Stimulated activated CD8-positive, alpha-beta memory T cell treated with anti-CD3 and anti-CD28 coated beads, Interleukin-15, amount 100 ng/mL, for 1 hour (primary cell): ENCODE data around the gene MRC2.

Experiments
- DNase-seq: peaks from one replicate; pipeline ENCODE4 v3.0.0-alpha.2; 2020; ENCODE audit warnings: low read depth

MRC2 gene

DNA sequence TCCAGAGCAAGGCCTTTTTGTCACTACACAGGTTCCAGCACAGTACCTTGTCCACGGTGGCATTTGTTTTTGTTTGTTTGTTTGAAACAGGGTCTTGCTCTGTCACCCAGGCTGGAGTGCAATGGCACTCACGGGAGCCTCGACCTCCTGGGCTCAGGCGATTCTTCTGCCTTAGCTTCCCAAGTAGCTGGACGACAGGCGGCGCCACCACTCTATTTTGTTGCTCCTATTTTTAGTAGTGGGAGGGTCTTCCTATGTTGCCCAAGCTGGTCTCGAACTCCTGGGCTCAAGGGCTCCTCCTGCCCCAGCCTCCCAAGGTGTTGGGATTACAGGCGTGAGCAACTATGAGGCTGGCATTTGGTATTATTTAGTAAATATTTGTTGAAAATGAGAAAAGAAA, 10.3 kb downstream of the MRC2 start:
- DNase-seq = no peak

DNA sequence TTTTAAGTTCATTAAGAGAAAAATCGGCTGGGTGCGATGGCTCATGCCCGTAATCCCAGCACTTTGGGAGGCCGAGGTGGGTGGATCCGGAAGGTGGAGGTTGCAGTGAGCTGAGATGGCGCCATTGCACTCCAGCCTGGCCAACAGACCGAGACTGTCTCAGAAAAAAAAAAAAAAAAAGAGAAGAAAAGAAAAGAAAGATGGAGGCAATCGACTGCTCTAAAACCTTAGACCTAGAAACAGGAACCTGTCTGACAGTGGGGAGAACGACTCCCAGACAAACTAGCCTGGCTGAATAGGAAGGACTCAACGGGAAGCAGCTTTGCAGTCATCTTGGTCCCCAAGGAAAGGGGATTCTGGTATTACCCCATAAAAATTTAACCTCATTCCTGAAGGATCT, 13.7 kb downstream of the MRC2 start:
- no peak for DNase-seq

DNA sequence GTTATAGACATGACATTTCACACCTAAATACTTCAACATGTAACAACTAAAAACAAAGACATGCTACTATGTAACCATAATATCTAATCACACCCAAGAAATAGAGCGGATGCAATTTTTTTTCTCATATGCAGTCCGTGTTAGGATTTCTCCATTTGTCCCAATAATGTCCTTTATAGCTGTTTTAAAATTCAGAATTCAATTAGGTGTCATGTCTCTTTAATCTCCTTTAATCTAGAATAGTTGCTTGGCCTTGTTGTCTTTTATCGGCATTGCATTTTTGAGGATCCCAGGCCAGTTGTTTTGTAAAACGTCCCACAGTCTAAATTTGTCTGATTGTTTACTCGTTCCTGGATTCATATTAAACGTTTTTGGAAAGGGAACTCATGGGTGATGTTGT, 14.5 kb downstream of the MRC2 start:
- DNase-seq = no peak

DNA sequence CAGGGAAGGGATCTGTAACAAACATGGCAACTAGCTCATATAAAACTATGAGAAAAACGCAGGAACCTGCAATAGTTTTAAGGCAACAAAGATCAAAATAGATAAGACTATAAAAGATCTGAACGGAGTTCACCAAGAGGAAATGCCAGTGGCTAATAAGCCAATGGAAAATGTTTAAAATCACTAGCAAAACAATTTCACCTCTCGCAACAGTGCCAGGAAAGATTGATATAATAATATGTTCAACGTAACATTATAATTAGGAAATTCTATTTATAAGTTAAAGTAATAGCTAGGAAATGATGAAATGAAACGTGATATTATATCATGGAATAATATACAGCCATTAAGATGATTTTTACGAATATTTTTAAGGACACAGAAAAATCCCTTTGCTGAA, 16.0 kb downstream of the MRC2 start:
- DNase-seq = no peak

DNA sequence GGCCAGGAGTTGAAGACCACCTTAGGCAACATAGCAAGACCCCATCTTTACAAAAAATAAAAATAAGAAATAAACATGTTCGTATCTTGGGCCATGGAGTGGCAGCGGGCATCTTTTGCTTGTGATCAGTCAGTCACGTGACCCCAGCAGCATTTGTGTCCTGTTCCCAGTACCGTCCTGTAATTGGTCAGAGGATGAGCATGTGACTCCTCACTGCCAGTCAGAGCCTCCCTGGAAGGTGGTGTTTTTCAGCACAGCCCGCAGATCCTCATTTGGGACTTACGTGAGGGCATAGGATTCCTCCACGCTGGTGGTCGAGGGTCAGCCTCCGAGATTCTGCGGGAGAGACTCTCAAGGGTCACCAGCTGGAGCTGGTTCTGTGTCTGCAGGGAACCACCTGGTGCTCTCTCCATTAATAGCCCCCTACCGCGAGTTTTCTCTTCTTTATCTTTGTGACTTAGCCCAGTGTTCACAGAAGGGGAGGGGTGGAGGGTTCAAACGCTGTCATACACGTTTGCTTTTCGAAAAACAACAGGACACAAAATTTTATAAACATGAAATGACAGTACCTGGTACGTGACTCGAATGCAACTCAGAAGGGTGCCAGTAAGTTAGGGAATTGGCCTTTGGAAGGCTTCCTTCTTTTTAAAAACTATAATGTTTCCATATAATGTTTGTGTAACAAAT, 17.2 kb downstream of the MRC2 start:
- no peak for DNase-seq

DNA sequence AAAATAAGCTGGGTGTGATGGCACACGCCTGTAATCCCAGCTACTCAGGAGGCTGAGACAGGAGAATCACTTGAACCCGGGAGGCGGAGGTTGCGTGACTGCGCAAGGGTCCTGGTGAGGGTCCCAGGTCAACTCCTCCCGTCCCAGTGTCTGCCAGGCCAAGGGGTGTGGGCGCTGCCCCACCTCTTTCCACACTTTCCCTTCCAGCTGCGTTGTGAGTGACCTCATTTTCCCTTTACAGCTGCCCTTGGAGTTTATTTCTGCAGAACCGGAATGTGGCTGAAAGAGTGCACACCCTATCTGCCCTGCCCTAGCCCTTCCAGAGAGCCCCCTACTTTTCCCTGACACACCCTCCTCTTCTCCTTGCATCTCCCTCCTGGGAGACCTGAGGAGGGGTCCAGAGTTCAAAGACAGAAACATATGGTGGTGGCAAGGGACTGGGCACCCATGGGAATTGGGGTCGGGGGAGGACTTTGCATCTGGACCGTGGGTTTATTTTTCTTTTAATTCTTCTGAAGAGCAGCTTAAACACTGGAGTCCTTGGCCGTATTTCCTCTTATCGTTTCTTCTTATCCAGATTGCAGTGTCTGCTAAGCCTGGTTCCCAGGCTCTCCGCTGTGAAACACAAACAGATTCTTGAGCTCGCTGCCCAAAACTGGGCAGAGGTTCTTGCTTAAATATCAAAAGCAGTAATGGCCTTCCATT, 20.9 kb downstream of the MRC2 start:
- DNase-seq = no peak

DNA sequence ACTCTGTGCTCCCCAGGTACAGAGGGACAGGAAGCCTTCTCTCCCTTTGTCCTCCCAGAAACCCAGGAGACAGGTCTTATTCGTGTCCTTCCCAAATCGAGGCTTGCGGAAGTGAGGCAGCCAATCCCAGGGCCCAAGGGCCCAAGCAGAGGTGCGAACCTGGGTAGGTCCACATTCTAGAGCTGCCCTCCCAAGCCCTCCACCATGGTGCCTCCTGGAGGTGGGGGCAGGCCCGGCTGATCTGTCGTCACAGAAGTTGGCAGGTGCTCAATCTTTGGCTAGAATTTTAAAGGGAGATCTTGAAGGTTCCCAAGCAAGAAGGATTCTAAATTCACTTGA, 21.5 kb downstream of the MRC2 start:
- no peak for DNase-seq

DNA sequence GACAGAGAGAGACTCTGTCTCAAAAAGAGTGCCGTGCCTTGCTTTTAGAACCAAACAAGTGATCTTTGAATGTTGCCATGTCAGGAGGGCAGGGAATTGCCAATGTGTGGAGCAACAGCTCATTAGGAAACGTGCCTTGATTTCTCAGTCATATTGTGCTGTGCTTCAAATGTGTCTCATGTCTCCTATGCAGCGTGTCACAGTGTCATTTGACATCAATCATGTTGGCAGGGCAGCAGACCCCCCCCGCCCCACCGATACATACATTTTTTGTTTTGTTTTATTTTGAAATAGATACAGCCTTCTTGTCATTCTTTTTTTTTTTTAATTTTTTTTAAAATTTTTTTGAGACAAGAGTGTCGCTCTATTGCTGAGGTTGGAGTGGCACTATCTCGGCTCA, 22.1 kb downstream of the MRC2 start:
- no peak for DNase-seq

DNA sequence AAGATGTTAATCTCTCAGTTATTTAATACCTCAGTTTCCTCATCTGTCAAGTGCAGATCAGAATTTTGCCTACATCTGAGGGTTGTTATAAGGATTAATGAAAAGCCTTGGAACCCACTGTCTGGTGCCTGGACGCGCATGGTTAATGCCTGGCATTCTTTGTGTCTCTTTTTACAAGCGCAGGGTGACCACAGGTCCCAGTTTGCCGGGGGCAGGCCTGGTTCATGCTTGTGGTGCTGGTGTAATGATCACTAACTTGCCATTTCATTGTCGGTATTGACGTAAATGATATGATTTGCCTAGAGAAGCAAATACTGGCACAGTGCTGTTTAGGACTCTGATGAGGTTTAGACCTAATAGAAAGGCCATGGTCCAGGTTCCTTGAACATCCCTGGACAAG, 23.1 kb downstream of the MRC2 start:
- no peak for DNase-seq

DNA sequence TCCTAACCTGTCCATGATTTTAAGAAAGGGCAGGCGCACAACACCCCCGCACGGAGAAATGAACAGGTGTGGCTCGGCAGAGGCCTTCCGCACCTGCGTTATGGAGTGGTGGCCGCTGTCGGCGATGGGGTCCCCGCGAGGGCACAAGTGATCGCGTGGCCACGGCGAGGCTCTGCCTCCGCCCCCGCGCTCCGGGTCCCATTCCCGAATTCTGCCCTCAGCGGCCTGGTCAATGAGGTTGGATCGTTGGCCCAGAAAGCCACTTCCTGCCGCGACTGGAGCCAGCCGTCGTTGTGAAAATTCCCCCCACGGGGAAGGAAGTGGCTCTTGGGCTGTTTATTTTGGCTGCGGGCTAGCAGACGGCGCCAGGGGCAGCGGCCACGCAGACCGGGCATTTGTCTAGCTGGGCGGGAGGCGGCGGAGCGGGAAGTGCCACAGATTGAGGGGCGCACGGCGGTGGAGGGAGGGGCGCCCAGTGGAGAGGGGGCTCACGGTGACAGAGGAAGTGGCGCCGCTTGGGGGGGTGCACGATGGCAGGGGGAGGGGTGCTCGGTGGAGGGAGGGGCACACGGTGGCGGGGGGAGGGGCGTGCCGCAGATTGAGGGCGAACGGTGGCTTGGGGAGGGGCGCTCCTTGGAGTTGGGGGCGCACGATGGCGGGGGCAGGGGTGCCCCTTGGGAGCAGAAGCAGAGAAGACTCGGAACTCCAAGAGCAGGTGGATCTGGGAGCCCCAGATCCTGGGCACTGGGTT, 25.0 kb downstream of the MRC2 start:
- no peak for DNase-seq

DNA sequence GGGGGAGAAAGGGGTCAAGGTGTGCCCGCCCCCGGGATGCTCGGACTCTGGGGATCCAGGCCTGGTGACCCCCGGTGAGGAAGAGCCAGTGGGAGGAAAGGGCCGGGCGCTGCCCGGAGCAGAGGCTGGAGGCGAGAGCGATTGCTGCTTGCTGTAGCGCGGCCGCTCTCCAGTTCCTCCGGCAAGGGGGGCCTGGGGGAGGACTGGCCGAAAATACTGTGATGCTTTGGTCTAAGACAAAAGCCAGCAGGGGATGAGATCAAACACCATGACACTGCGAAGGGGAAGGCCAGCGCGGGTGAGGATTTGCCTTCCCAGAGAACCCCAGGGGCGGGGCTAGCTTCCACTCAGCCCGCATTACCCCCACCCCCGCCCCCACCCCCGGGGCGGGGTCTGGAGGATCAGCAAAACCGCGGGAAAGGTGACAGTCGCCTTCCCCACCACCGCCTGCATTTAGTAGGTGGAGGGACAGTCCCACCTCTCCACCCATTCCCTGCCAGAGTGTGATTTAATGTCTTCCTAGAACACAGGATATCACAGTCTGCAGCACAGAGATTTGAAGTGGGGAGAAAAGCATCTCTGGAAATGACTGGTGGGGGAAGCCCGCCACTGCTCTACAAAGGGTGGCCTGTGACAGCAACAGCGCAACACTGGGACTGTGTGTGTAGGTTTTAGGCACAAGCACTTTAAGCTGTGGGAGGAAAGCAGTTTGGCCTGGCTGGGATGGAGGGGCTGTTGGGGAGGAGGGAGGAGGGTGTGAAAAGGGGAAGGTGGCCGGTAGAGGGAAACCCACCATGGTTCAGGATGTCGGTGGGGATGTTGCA, 25.7 kb downstream of the MRC2 start:
- DNase-seq = peak; percentile 32

DNA sequence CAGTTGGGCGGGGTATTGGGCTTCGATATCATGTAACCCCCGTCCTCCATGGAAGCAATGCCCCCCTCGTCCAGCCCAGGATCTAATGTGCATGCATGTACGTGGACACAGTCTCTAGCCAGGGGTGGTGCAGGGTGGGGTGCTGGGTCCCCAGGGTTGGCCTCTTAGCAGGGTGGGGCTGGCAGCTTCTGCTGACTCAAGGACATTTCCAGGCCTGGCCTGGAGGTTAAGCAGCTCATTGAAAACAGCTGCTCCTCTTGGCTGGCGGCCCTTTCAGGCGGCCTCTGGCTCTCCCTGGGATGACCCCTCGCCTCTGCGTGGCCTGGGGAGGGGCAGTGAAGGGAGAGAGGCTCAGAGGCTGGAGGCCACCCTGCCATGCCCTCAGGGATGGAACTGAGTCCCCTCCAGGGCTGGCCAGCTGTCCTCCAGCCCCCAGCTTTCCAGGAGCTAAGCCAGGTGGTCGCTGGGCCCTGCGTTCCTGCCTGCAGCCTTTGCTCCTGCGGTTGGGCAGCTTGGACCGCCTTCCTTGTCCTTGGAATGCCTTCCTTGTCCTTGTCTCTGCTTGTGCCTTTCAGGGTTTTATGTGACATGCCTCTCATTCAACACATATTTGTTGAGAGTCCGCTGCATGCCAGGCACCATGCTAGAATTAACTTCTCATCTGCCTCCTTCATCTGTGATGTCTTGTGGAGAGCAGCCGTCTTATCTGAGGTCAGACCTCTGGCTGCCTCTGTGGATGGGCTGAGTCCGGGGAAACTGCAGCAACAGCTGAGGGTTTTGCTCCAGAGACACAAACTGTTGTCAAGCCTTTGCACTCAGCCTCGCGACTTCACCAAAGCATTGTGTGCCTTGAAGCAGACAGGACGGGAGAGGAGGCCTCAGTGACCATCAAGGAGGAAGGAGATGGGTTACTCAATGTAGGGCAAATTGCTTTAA, 26.6 kb downstream of the MRC2 start:
- DNase-seq = no peak

DNA sequence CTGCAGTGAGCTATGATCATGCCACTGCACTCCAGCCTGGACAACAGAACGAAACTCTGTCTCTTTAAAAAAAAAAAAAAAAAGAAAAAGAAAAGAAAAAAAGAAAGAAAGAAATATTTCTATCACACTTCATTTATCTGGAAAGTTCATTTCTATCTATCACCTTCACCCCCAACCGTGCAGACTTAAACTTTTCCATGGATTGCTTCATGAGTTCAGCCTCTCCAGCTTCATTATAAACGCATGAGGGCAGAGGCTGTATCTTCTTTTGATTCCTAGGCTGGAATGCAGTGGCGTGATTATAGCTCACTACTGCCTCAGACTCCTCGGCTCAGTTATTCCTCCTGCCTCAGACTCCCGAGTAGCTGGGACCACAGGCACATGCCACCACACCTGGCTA, 28.2 kb downstream of the MRC2 start:
- DNase-seq = no peak

DNA sequence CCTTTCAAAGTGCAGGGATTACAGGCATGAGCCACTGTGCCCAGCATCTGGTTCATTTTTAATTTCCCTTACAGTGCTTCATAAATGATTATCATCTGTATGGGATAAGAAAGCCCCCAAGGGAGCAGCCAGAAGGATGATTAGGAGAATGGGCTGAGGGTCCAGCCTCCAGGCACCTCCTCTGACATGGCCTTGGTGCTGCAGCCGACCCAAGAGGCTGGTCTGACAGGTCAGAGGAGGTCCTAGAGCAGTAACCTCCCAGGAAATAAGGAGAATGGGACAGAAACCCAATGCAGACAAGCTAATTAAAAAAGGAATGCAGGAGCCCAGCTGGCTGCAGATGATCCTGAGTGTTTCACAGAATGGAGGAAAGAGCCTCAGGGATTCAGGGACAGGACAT, 29.0 kb downstream of the MRC2 start:
- DNase-seq = no peak

DNA sequence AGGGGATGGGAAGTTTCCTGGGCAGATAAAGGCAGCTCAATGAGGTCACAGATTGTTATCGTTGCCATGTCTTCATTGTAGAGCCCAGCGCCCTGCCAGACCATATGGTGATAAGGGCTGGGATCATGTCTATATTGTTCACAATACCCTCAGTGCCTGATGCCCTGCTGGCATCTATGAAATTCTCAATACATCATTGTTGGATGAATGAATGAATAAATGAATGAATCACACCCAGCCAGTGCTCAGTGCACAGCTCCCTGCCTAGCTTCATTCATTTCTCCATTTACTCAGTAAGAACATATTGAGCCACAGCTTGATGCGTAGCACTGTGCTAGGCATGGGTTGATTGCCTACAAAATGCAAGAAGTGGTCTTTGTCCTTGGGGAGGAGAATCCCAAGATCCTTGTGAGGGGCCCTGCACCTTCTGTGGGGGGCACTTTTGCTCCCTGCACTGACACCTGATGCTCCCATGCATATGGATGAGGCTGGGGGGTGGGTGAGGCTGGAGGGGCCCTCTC, 29.7 kb downstream of the MRC2 start:
- no peak for DNase-seq

DNA sequence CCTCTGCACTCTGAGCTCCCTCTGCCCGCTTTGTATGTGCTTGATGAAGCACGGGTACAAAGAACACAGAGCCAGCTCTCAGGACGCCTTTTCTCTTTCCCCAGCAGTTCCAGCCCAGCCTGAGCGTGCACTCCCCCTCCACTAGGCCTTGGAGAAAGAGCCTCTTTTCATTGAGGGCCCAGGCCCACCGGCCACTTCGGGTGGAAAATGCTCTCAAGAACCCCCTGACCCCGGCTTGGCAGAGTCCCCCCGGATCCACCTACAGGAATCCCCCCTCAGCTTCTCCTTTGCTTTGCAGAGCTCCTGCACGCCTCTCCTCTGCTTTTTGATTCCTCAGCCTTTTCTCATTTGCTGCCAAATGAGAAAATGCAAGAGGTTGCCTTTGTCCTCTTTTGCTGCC, 30.2 kb downstream of the MRC2 start:
- DNase-seq = no peak

DNA sequence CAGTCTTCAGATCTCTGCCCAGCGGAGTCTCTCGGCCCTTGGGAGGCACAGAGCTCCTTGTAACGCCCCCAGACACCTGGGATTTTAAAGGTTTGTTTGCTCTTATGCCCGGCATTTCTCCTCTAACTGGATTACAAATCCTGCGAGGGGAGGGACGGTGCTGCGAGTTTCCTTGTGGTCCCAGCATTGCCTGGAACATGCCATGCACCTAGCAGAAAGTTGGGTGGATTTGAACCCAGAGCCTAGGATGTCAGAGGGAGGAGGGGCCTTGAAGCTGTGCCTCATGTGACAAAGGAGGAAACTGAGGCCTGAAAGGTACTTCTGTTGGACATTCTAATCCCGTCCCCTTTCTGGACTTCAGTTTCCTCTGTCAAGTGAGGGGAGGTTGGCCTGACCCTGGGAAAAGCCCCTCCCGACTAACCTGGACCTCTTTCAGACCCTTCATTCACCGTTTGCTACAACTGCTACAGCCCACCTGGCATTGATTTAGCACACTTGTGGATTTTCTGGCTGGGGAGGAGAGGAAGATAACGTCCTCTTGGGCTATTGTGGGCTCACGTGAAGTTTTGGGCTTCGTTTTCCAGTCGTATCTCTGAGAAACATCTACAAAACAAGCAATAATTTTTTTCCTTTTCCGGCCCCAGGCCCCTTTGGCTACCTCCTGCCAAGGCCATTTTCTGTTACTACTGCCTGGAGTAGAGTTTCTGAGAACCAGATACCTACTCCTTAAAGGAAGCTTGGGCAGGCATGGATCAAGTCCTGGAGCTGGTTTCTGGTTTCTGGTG, 30.9 kb downstream of the MRC2 start:
- DNase-seq = no peak

DNA sequence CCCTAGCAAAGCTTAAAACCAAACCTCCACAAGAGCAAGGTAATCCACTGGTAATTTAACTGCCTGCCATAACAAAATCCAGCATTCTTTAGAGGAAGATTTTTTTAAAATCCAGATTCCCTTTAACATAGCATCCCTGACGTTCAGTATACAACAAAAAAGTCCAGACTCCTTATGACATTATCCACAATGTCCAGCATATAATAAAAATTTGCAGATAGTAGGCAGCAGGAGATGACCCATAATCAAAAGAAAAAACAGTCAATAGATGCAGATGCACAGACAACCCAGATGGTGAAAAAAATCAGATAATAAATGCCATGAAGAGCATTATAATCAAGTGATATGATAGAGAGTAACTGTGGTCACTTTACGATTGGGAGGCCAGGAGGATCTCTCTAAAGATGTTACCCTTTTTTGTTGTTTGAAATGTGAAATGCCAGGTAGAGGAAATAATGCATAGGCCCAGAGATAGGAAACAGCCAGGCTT, 33.2 kb downstream of the MRC2 start:
- DNase-seq = no peak

DNA sequence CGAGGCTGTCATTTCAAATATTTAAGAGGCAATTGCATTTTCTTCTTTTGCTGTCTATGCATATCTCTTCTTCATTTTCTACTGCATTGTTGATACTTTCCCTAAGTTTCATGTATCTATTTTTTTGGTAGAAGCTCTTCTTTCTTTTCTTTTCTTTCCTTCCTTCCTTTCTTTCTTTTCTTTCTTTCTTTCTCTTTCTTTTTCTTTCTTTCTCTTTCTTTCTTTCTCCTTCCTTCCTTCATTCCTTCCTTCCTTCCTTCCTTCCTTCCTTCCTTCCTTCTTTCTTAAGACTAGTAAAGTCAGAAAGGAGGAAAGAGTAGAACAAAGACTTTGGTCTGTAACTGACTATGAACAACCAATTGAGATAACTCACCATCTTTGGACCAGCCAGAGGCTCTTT, 33.9 kb downstream of the MRC2 start:
- DNase-seq = no peak

DNA sequence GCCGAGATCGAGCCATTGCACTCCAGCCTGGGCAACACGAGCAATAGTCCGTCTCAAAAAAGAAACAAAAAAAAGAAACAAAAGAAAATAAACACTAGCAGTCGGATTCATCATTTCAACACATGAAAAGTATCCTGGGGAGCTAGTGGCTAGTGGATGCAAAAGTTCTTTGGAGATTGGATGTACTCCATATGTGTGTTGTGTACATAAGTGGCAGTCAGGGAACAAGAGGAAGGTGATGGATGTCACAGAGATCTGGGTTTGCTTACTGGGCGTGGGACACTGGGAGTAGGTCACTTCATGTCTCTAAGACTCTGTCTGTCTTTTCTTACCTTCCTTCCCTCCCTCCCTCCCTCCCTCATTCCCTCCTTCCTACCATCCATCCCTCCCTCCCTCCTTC, 35.4 kb downstream of the MRC2 start:
- no peak for DNase-seq
